Lower leg skin (tissue), 3 donors: ENCODE results near the gene MTA1.

Experiments used
- POLR2A ChIP-seq, 2 donors: fragments of 450-650 bp; IDR thresholded peaks; one replicate each; pipeline ENCODE4 v1.6.1; 2016 to 2017; ENCODE audit warnings: antibody characterized with exemption in 2 of 2, mild to moderate bottlenecking in 1 of 2, moderate library complexity in 1 of 2
- TF ChIP-seq, protein P1 (sequence below), 3 donors: fragments of 450-650 bp; IDR thresholded peaks; one replicate each; pipeline ENCODE4 v1.5.1; 2016; ENCODE audit warnings: antibody characterized with exemption in 3 of 3, mild to moderate bottlenecking in 3 of 3, moderate library complexity in 2 of 3

DNA sequence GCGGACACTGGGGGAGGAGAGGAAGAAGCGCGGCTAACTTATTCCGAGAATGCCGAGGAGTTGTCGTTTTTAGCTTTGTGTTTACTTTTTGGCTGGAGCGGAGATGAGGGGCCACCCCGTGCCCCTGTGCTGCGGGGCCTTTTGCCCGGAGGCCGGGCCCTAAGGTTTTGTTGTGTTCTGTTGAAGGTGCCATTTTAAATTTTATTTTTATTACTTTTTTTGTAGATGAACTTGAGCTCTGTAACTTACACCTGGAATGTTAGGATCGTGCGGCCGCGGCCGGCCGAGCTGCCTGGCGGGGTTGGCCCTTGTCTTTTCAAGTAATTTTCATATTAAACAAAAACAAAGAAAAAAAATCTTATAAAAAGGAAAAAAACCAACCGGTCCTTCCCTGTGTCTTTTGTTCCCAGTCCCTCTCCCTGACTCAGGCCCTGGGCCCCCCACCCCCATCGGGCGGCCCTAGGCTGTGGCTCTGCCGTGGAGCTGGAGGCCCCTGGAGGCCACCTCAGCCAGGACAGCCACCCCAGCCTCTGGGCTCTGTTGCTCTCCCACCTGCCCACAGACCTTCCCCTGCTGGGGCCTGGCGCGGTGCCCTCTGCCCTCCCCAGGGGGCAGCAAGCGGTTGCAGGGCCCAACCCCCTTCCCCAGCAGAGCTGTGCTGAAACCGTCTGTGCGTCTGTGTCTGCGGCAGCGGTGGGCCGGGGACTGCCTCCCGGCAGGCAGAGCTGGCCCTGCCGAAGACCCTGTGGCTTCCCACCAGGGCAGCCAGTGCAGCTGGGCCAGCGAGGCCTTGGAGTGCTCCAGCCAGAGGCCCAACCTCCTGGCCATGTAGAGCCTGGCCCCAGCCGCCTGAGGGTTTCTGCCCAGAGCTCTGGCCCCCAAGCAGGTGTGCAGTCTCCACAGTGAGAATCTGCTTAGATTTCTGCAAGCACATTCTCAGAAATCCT is 51.0 kb downstream of the MTA1 start:
- TF ChIP-seq, protein P1, sequence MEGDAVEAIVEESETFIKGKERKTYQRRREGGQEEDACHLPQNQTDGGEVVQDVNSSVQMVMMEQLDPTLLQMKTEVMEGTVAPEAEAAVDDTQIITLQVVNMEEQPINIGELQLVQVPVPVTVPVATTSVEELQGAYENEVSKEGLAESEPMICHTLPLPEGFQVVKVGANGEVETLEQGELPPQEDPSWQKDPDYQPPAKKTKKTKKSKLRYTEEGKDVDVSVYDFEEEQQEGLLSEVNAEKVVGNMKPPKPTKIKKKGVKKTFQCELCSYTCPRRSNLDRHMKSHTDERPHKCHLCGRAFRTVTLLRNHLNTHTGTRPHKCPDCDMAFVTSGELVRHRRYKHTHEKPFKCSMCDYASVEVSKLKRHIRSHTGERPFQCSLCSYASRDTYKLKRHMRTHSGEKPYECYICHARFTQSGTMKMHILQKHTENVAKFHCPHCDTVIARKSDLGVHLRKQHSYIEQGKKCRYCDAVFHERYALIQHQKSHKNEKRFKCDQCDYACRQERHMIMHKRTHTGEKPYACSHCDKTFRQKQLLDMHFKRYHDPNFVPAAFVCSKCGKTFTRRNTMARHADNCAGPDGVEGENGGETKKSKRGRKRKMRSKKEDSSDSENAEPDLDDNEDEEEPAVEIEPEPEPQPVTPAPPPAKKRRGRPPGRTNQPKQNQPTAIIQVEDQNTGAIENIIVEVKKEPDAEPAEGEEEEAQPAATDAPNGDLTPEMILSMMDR (IDR thresholded peaks at IDR 0.05) = no peak
- TF ChIP-seq POLR2A (IDR thresholded peaks at IDR 0.05) = no peak
